GM12875 (cell line): ENCODE results near the gene CNGA4.

Source experiments
- H3K4me3 ChIP-seq: one replicate; pipeline ENCODE4 v1.5.1; 2011; ENCODE audit warnings: low read depth, low read length, control low read depth
- TF ChIP-seq, protein P1 (sequence below): IDR thresholded peaks from 2 replicates; pipeline ENCODE4 v1.5.1; 2011; ENCODE audit warnings: low read depth, mild to moderate bottlenecking, control low read depth, inconsistent platforms, low read length, moderate library complexity, borderline replicate concordance; ENCODE audit not compliant: insufficient read depth

Gene CNGA4

GRCh38 chr11:6249770-6250555, 11.1 kb downstream of the CNGA4 start:
- H3K4me3 ChIP-seq: no peak overlapping the region
- TF ChIP-seq, protein P1, sequence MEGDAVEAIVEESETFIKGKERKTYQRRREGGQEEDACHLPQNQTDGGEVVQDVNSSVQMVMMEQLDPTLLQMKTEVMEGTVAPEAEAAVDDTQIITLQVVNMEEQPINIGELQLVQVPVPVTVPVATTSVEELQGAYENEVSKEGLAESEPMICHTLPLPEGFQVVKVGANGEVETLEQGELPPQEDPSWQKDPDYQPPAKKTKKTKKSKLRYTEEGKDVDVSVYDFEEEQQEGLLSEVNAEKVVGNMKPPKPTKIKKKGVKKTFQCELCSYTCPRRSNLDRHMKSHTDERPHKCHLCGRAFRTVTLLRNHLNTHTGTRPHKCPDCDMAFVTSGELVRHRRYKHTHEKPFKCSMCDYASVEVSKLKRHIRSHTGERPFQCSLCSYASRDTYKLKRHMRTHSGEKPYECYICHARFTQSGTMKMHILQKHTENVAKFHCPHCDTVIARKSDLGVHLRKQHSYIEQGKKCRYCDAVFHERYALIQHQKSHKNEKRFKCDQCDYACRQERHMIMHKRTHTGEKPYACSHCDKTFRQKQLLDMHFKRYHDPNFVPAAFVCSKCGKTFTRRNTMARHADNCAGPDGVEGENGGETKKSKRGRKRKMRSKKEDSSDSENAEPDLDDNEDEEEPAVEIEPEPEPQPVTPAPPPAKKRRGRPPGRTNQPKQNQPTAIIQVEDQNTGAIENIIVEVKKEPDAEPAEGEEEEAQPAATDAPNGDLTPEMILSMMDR: no peak

DNA sequence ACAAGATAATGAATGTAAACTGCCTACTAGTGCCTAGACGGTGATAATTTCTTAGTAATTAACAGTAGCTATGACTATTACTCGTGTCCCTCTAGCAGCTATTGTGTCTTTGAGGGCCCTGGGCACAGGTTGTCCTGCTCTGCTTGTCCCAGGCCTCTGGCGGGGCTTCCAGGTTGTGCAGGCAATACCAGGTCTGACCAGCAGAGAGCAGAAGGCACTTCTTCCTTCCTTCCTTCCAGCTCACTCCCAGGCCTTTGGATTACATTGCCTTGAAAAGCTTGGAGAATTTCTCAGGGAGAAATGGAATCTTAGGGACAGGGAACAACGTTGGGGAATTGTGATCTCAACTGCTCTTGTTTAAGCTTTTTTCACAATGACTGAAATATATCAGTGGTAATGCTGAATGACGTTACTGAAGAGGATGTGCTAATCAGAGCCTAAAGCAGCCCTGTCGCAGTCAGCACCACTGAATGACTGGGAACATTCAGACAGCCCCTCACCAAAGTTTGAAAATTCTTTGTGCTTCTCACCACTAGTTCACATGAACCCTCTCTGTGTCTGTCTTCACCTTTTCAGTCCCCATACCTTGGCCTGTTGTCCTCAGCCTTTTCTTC, 12.3 kb downstream of the CNGA4 start:
- no peak overlapping the region for H3K4me3 ChIP-seq
- TF ChIP-seq, protein P1: peak; percentile 91

DNA sequence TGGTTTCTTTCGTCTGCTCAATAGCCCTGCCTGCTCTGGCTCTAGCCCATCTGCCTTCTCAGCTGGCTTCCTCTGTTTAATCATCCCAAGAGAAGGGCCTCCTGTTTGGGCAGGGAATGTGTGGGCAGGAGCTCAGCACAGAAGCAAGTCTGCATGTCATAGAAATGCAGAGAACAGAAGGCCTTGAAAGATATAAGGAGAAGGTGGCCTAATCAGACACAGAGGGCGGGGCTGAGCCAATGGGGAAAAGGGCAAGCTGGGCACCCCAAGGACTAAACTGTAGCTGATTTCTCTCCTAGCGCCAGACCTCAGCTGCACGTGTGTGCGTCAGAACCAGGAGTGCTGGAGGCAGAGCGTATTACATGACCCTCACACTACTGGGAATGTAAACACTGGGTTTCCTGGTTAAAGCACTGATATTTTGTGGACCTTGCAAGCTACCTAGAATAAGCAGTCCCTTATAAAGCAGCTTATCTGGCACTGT, 13.1 kb downstream of the CNGA4 start:
- no peak overlapping the region for H3K4me3 ChIP-seq
- TF ChIP-seq, protein P1: no peak

- TF ChIP-seq, protein P1: no peak
- no peak overlapping the region for H3K4me3 ChIP-seq
Observed at GRCh38 chr11:6253197-6253596, 14.3 kb downstream of the CNGA4 start.

DNA sequence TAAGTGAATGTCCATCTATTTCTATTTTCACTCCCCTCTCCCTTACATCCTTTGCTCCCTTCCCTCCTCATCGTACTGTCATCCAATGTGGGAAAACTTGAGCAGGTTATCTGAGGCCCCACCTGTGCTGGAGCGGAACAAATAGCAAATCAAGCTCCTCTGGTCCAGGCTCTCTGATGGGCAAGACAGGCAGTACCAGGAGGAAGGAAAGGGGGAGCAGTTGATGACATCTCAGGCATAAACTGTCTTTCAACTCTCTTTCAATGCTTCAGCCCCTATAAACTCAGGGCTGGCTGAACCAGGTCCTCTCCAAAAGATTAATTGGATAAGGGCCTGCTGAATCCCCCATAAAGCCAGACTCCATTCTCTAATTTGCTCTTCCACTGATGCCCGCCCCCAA, 19.3 kb downstream of the CNGA4 start:
- H3K4me3 ChIP-seq: no peak overlapping the region
- TF ChIP-seq, protein P1: no peak

DNA sequence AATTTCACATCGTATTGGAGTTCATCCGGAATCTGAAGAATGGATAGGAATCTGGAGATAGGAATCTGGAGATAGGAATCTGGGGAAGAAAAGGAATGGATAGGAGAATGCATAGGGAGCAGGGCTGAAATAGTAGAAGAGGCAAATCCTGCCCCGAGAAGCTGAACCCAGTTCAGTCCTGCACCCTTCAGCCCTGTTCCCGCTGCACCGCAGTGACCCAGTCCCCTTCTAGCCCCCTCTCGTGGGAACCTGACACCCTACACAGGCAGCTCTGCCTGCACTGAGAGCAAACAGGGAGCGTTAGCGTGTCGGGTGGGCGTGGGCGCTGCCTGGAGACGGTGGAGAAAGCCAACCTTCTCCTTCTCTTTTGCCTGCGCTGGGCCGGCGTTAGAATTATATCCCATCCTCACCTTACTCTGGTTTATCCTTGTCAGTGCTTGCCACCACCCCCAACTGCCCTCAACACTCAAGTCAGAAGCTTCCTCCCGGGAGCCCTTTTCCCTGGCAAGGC, 19.7 kb downstream of the CNGA4 start:
- H3K4me3 ChIP-seq: no peak overlapping the region
- TF ChIP-seq, protein P1: no peak
